ENCODE measurements around the gene SYT17.

- TF ChIP-seq NBN (IDR thresholded peaks at IDR 0.05): no peak
- TF ChIP-seq BCLAF1 (IDR thresholded peaks at IDR 0.05): no peak
- no peak for TF ChIP-seq BRCA1 (IDR thresholded peaks at IDR 0.05; ENCODE audit: low read depth, low read length)
- TF ChIP-seq CTCF (IDR thresholded peaks at IDR 0.05 in 2 of 3, conservative IDR thresholded peaks at IDR 0.05 in 1 of 3; ENCODE audit: control insufficient read depth in 2 of 3, extremely low read depth in 1 of 3, insufficient read depth in 1 of 3, low read depth in 3 of 3, low read length in 3 of 3): no peak
- TF ChIP-seq MEF2A (IDR thresholded peaks at IDR 0.05; ENCODE audit: insufficient read depth, low read depth, low read length): no peak
- no peak for TF ChIP-seq PBX3 (IDR thresholded peaks at IDR 0.05; ENCODE audit: insufficient replicate concordance, low read depth, low read length)
- no peak for TF ChIP-seq EGR1 (IDR thresholded peaks at IDR 0.05; ENCODE audit: borderline replicate concordance in 1 of 2, low read depth in 2 of 2, low read length in 2 of 2)
- TF ChIP-seq YY1 (IDR thresholded peaks at IDR 0.05; ENCODE audit: low read depth, low read length): no peak
- no peak for TF ChIP-seq EED (IDR thresholded peaks at IDR 0.05; ENCODE audit: low read depth)
- no peak for TF ChIP-seq ZNF274 (IDR thresholded peaks at IDR 0.05; ENCODE audit: insufficient read depth, insufficient read length)
- TF ChIP-seq GABPA (IDR thresholded peaks at IDR 0.05; ENCODE audit: low read depth): no peak
These were observed 6.0 kb upstream of the SYT17 start for GRCh38 chr16:19162085-19162484.

Data from GM12878 (cell line).